G401.6 (cell line): Measurements from ENCODE around the gene PDIK1L.

ENCODE experiments used
- FAIRE-seq: peaks from 2 replicates; lab custom pipeline; 2012; peaks lifted over from hg19 to GRCh38; lab: Jason Lieb, UNC

PDIK1L gene

DNA sequence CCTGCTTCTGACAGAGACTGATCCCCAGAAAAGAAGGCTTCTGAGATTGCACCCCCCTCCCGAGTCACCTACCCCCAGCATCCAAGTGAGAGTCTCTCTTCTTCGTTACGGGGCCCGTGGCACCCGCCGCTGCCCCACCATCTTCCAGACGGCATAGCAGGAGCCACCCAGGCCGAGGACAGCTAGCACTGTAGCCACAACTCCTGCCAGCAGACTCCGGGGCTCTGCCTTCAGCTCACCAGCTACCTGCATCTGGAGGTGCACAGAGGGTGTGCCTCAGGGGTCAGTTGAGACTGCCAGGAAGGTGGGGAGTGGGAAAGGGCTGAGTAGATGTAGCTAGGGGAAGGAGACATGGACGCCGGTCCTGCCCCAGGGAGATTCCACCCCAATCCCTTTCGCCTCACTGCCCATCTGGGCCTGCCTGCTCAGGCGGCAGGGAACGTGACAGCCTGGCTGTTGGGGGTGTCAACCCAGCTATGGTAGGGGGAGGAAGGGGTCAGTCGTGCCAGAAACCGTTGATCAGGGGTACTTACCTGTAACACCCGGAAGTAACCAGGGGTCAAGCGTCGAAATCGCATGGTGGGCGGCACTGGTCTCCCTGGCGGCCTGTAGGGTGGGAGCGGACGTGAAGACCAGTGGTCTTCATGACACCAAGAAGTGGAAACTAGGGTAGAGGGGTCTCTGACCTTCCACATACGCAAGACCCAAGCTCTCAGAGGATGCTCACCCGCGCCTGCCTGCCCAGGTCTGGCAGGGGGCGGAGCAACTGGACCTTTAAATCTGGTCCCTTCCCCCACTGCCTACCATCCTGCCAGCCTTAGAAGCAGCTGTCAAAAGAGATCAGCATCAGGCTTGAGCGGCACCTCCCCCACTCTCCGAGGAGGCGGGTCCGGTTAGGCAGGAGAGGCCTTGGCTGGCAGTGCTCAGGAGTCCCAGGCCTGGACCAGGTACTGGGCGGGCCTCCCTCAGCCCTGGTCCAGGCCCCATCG, 59.8 kb downstream of the PDIK1L start, which contains the start of gene ZNF593OS:
Gene ZNF593OS, minus strand, starts transcription at position 749 of the 989 bp plus-strand sequence. Its CDS starts 171 bp downstream, at position 578.
- FAIRE-seq = no peak
